ENCODE measurements around the gene RHNO1.

The RHNO1 gene, protein sequence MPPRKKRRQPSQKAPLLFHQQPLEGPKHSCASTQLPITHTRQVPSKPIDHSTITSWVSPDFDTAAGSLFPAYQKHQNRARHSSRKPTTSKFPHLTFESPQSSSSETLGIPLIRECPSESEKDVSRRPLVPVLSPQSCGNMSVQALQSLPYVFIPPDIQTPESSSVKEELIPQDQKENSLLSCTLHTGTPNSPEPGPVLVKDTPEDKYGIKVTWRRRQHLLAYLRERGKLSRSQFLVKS

DNA sequence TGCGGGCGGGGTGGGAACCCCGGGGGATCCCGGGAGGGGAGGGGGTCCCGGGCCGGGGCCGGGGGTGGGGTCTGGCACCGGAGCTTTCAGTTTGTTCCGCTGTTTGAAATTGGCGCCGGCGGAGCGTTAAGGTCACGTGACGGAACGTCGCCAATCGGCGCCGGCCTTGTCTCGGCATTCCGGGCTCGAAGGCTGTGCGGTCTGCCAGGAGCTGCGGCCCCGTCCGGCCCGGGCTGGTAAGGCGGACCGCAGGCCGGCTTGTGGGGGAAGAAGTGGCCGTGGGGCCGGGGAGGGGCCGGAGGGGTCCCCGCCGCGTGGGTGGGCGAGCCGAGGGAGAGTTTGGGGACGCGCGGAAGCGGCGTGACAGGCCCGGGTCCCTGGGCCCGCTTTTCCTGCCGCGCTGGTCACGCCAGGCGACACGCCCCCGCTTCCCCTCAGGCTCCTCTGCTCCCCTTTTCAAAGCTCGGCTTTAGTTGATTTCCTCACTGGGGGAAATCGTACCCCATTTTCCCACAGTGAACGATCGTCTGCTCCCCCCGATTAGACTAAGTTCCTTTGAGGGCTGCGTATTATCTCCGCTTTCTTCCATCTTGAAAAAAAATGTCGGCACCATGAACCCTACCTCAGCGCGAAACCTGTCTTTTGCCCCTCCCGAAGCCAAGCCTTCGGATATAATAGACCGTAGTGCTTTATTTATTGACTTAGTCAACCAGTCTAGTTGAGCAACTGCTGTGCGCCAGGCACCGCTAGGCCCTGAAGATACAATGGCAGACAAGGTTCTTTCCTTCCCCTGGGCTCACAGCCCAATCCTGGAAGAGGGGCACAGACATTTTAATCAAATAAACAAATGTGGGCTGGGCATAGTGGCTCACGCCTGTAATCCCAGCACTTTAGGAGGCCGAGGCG, at the start of gene RHNO1, which contains the start of gene FOXM1:
Gene RHNO1, plus strand, starts transcription at position 177 of the 906 bp plus-strand sequence. CDS start 8,144 bp downstream, outside the sequence.
Gene FOXM1, minus strand, starts transcription at position 128 of the 906 bp plus-strand sequence. CDS start 2,696 bp downstream, outside the sequence.
- DNase-seq = peak; percentile 91

GRCh38 chr12:2829275-2829674, 47.7 kb upstream of the RHNO1 start:
- no peak for DNase-seq

GRCh38 chr12:2832550-2833127, 44.4 kb upstream of the RHNO1 start:
- no peak for DNase-seq

DNA sequence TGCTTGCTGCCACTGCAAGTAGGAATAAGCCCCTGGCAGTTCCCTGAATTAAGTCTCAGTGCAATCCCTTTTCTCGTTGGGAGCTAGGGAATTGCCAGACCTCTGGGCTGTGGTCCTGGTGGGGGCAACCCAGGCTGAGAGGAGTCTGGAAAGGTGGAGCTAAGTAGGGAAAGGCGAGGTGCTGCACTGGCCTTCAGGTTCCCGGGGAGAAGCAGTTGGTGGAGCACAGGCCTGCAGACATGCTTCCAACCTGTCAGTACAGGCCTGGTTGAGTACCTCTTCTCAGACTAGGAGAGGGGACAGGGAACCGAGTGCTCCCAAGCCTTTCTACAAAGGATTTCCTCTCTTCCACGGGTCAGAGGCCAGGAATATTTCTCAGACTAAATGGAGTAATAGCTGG, 43.7 kb upstream of the RHNO1 start:
- no peak for DNase-seq

DNA sequence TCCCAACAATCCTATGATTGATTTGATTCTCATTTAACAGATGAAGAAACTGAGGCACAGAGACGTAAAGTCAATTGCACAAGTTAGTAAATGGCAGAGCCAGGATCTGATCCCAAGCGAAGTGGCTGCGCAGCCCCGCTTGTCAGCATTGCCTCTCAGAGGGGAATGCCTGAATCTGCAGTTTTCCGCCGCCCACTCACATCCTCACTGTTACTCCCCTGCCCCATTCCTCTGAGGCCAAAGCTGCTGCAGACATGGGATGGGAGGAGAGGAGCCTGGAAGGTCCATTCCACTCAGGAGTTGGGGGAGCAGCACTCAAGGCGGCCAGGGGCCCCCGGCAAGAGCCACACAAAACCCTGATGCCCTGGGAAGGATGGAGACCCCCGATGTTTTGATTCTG, 43.2 kb upstream of the RHNO1 start:
- no peak for DNase-seq

- DNase-seq = no peak
These were observed 42.2 kb upstream of the RHNO1 start, which contains the start of gene NRIP2 for GRCh38 chr12:2834581-2835491. TSS of gene NRIP2 (minus strand) at chr12:2835035. CDS start at chr12:2834983, 52 bp downstream.

DNA sequence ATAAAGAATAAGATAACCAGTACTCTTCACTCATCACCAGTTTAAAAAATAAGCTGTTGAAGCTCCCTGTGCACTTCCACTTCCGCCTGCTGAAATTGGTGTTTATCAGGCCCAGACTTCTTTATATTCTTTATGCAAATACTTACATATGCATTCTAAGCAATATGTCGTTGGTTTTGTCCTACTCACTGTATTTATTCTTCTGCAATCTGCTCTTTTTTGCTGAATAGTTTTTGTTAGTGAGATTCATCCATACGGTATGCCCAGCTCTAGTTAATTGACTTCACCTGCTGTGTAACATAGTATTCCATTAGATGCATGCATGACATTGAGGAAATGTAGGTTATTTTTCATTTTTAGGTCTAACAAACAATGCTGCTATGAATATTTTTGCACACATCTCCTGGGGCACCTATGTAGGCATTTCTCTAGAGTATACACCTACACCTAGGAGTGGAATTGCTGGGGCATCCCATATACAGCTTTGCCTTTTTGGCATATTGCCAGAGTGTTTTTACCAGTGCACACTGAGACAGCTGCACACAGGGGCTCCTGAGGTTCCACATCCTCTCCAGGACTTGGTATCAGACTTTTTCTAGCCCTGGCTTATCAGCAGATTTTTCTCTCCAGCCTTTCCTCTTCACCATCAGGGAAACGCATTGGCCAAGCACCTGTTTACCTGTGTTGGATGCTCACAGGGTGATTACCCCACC, 41.2 kb upstream of the RHNO1 start:
- no peak for DNase-seq

DNA sequence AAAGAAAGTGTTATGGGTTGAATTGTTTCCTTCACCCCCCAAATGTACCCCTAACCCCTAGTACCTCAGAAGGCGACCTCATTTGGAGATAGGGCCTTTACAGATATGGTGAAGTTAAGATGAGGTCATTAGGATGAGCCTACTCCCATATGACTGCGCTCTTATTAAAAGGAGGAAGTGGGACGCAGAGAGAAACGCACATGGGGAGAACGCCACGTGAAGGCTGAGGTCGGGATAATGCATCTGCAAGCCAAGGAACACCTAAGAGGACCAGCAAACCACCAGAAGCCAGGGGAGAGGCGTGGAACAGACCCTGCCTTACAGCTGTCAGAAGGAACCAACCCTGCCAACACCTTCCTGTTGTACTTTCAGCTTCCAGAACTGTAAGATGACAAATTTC, 40.4 kb upstream of the RHNO1 start:
- no peak for DNase-seq

DNA sequence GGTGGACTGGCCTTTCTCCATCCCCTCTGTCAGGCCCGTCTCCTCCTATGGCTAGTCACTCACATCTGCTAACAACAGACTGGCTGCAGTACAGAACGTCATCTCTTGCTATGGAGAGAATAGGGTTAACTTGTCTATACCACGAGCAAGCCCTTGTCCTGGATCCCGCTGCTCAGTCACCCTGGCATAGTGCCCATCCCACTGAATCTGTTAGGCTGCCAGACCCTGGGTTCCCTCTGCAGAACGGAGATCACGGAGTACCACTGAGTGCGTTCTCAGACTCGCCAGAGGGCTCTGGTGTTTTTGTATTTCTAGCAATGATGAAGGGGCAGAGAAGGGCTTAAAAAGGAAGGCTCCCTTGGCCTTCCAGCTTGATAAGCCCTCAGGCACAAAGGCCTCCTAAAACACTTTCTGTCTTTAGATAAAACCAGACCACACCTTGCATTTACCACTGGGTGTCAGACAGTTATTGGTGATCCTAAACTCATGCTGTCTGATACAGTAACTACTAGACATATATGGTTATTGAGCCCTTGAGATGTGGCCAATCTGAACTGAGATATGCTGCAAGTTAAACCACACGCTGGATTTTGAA, 35.9 kb upstream of the RHNO1 start:
- no peak for DNase-seq

GRCh38 chr12:2842948-2843347, 34.1 kb upstream of the RHNO1 start:
- DNase-seq = no peak

DNA sequence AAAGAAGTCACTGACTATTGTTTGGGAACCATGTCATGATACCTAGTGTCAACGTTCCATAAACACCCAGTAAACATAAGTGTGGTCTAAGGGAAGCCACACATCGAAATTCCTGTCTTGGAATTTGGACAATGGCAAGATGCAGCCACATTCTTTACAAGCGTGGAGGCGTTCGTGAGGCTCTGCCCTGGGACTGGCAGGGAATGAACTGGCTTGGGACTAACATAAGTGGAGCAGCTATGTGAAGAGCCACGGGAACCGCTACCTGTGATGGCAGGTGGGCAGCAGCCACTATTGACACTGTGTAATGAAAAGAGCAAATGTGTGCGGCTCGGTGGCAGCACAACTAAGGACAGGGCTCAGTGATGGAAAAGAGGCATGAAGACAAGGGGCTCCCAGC, 32.2 kb upstream of the RHNO1 start:
- no peak for DNase-seq

GRCh38 chr12:2845280-2845679, 31.7 kb upstream of the RHNO1 start:
- DNase-seq = no peak

DNA sequence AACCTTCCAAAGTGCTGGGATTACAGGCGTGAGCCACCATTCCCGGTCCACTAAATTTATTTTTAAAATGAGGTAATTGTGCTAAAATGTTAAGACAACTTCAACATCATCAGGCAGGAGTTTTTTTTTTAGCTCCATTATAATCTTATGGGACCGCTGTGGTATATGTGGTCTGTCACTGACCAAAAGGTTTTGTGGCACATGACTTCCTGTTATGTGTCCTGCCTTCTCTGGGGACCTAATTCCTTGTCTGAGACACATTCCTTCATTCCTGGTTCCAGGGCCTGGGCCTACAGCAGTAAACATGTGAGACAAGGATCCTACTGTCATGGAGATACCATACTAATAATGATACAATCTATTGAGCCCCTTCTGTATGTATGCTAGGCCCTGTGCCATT, 25.1 kb upstream of the RHNO1 start:
- DNase-seq = no peak

GRCh38 chr12:2853626-2854025, 23.4 kb upstream of the RHNO1 start:
- DNase-seq = peak; percentile 70

GRCh38 chr12:2854669-2855453, 22.2 kb upstream of the RHNO1 start:
- no peak for DNase-seq

DNA sequence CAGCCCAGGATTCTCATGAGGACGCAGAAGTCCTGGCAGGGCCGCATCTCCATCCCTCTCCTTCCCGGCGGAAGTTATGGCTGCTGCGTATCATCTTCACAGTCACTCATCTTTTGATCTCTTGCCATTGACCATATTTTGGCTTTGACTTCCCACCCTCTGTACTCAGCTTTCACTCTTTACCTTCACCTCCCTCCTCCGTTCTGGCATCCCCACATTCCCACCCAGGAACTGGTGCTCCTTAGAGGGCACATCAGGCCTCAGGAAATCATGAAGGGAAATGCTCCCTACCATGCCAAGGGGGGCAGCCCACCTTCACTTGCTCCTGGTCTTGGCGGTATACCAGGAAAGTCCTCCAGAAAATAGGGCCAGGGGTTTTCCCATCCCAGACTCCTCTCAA, 21.5 kb upstream of the RHNO1 start:
- DNase-seq = no peak

- no peak for DNase-seq
These were observed 21.0 kb upstream of the RHNO1 start for GRCh38 chr12:2856051-2856450.

DNA sequence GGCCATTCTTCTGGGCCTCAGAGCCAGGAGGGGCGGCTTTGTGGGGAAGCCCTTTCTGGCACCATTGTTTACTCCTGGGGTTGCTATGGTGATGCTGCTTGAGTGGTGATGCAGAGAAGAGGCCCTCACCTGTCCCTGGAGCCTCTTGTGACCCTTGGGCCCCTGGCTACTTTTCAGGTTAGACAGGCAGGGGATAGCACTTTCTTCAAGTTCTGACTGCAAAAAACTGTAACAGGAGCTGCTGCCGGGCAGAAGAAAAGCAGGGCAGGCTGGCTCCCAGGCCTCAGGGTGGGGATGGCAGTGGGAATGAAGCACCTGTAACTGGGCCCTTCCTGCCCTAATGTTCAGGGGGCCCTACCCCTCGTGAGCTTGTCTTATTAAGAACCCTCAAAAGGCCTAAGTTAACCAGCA, 20.0 kb upstream of the RHNO1 start, which contains the start of gene TEX52:
Gene TEX52, minus strand, starts transcription at position 19 of the 411 bp plus-strand sequence. Its CDS starts 13 bp downstream, at position 6.
- no peak for DNase-seq

DNA sequence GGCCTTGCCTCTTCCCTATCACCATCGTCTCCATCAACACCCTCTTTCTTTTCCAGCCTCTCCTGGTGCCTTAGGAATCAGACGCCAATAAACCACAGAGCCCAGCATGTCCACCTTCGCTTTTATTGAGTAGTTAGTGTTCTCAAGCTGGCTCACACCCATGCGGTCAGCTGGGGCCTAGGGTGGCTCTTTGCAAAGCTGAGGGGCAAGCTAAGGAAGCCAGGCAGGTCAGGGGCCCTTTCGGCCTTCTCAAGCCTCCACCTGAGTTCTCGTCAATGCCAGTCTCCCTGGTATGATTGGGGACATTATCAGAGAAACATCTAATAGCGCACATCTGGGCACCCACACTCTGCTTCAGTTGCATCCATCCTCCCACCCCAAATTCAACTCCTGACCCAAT, 19.4 kb upstream of the RHNO1 start:
- no peak for DNase-seq

DNA sequence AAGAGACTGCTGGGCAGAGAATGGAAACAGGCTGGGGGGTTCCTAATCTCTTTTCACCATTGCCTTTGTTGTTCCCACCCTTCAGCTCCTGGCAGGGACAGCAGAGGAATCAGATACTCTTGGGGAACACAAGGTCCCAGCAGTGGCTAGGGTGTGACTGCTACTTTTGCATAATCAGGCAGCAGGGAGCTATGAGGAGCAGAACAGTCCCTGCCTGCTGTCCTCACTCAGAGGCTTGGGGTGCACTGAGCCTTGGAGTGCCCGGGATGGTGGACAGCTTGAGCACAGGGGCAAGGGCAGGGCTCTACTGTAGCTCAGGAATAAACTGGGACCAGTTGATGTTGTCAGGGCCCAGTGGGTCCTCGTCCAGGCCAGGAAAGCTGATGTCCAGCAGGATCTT, 18.7 kb upstream of the RHNO1 start:
- DNase-seq = no peak

Data from stimulated activated CD4-positive, alpha-beta T cell treated with anti-CD3 and anti-CD28 coated beads, Interleukin-15, amount 100 ng/mL, for 24 hours (primary cell).